Spleen (tissue), 7 donors: ENCODE data around the gene SSPN.

Experiments used
- CTCF ChIP-seq, 11 experiments: fragments of 200-600 bp in 7 of 11; fragments of 450-650 bp in 4 of 11; sonication (generic) in 4 of 11; IDR thresholded peaks in 8 of 11; conservative IDR thresholded peaks in 3 of 11; 1 replicate in 7 of 11; 2 replicates in 4 of 11; pipeline versions ENCODE4 v1.4.0 to v1.8.0; 2016 to 2021; ENCODE audit warnings: antibody characterized with exemption in 11 of 11, inconsistent platforms in 4 of 11, mild to moderate bottlenecking in 1 of 11
- POLR2A ChIP-seq, 3 donors: fragments of 450-650 bp; IDR thresholded peaks; one replicate each; pipeline ENCODE4 v1.5.1; 2017; ENCODE audit warnings: antibody characterized with exemption in 3 of 3, mild to moderate bottlenecking in 1 of 3
- POLR2AphosphoS5 ChIP-seq, 3 donors: sonication (generic); formaldehyde crosslinking; IDR thresholded peaks; one replicate each; pipeline ENCODE4 v1.5.1; 2017; ENCODE audit warnings: antibody characterized with exemption in 3 of 3
- donor health status: DM: no; HTN: no; CAD: no; lungs with moderate emphysema.
- donor health status: DM: no; HTN: no; CAD: no.
- donor health status: DM: no; HTN: no; CAD: no.

DNA sequence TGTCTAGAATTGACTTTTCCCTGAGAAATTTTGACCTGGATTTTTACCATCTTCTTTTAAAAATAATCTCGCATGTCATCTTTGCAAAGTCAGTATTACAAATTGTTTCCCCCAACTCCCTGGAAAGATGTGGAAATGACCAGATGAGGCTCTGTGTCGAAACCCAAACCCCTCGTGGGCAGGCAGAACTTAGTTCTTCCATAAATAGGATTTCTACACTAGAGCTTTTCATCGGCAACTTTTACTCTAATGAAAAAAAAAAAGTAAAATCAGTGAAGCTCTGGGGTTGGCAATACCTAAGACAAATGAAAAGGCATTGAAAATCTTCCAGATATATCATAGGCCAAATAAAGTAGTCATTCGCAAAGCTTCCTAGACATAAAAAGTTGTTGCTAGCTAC lies 17.0 kb downstream of the SSPN start:
- TF ChIP-seq POLR2A (IDR thresholded peaks at IDR 0.05) (no peak), CTCF (IDR thresholded peaks at IDR 0.05 in 8 of 11, conservative IDR thresholded peaks at IDR 0.05 in 3 of 11) (no peak), POLR2AphosphoS5 (IDR thresholded peaks at IDR 0.05) (no peak)
